ENCODE results near the gene HPS5.

- TF ChIP-seq CTCF (conservative IDR thresholded peaks at IDR 0.05; ENCODE audit: low read length) (no peak), EZH2phosphoT487 (IDR thresholded peaks at IDR 0.05; ENCODE audit: borderline replicate concordance) (no peak)
Observed at GRCh38 chr11:18320617-18321016, 1.3 kb downstream of the HPS5 start.
